Activated naive CD8-positive, alpha-beta T cell treated with anti-CD3 and anti-CD28 coated beads, Interleukin-2, amount 10 ng/mL, durations not matched to agents 7 days and 5 days (primary cell): ENCODE results near the gene NXT1. TPM values are rescaled to one million over a fixed set of nuclear protein-coding genes. Genes with fewer than 3 reads are reported as not detected.

Experiments used
- ATAC-seq: fragments of 150-1000 bp; cut with Tn5 transposase; one replicate; pipeline ENCODE4 v1.10.0; 2021; ENCODE audit warnings: low read depth, moderate library complexity
- POLR2A ChIA-PET: fragments of 350-600 bp; sonication (Branson Sonifier 250); formaldehyde crosslinking; loops from one replicate; lab custom pipeline; 2021; ENCODE audit warnings: antibody characterized with exemption; lab: Charles Lee
- DNase-seq: peaks from one replicate; pipeline ENCODE4 v3.0.0; 2021
- H3K27ac Mint-ChIP-seq: one replicate; pipeline ENCODE4 v1.8.0; 2022; ENCODE audit warnings: mild to moderate bottlenecking, mixed read lengths
- H3K27me3 Mint-ChIP-seq: one replicate; pipeline ENCODE4 v1.8.0; 2022; ENCODE audit warnings: mild to moderate bottlenecking, moderate library complexity, mixed read lengths
- H3K36me3 Mint-ChIP-seq: one replicate; pipeline ENCODE4 v1.8.0; 2021; ENCODE audit warnings: mild to moderate bottlenecking, mixed read lengths
- H3K4me1 Mint-ChIP-seq: one replicate; pipeline ENCODE4 v1.8.0; 2021; ENCODE audit warnings: mixed read lengths
- H3K4me3 Mint-ChIP-seq: one replicate; pipeline ENCODE4 v1.8.0; 2022; ENCODE audit warnings: mild to moderate bottlenecking, moderate library complexity, mixed read lengths
- H3K9me3 Mint-ChIP-seq: one replicate; pipeline ENCODE4 v1.8.0; 2021; ENCODE audit warnings: mixed read lengths
- total RNA-seq, 2 experiments: library from RNA; stranded (reverse); gene quantifications; one replicate each; pipeline ENCODE4 v1.2.3, GENCODE V29; 2021

NXT1 gene
- total RNA-seq, 2 experiments from 2014 or later: 29.9 to 31.9 TPM

- H3K9me3 Mint-ChIP-seq: no peaks in the 10 kb centered on the region
- POLR2A ChIA-PET: no interaction called here
- no peak overlapping the region for H3K27ac Mint-ChIP-seq
- ATAC-seq (no peak), DNase-seq (no peak)
- no peaks in the 10 kb centered on the region for H3K36me3 Mint-ChIP-seq
- H3K4me3 Mint-ChIP-seq: no peak overlapping the region
- H3K27me3 Mint-ChIP-seq: no peaks in the 10 kb centered on the region
- H3K4me1 Mint-ChIP-seq: peaks cover 2% of the 10 kb centered on the region
Observed at GRCh38 chr20:23314699-23315098, 35.9 kb upstream of the NXT1 start.

DNA sequence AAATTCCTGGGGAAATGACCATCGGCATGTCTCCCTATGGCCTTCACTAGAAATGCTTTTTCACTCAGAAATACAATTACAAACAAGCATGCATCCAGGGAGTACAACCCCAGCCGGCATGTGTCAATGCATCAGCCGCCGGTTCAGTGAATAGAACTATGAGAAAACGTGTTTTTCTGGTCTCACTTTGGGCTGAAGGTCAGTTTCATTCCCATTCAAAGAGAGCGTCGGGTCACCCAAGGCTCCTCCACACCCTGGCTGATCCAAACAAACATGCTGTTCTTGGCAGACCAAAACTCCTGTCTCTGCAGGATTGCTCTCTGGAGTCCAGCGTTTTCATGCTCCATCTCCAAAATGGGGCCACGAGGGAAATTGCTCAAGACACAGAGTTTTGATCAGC lies 35.5 kb upstream of the NXT1 start:
- peaks cover 2% of the 10 kb centered on the region for H3K4me1 Mint-ChIP-seq
- ATAC-seq (no peak), DNase-seq (no peak)
- H3K27me3 Mint-ChIP-seq: no peaks in the 10 kb centered on the region
- no peaks in the 10 kb centered on the region for H3K9me3 Mint-ChIP-seq
- POLR2A ChIA-PET: no interaction called here
- H3K27ac Mint-ChIP-seq: no peak overlapping the region
- no peak overlapping the region for H3K4me3 Mint-ChIP-seq
- no peaks in the 10 kb centered on the region for H3K36me3 Mint-ChIP-seq

GRCh38 chr20:23316626-23317025 lies 34.0 kb upstream of the NXT1 start:
- no peaks in the 10 kb centered on the region for H3K36me3 Mint-ChIP-seq
- DNase-seq (no peak), ATAC-seq (no peak)
- no peak overlapping the region for H3K4me3 Mint-ChIP-seq
- no peaks in the 10 kb centered on the region for H3K9me3 Mint-ChIP-seq
- H3K4me1 Mint-ChIP-seq: peaks cover 2% of the 10 kb centered on the region
- POLR2A ChIA-PET: no interaction called here
- no peak overlapping the region for H3K27ac Mint-ChIP-seq
- H3K27me3 Mint-ChIP-seq: no peaks in the 10 kb centered on the region

GRCh38 chr20:23317081-23317480 lies 33.5 kb upstream of the NXT1 start:
- no peak overlapping the region for H3K4me3 Mint-ChIP-seq
- no peaks in the 10 kb centered on the region for H3K27me3 Mint-ChIP-seq
- POLR2A ChIA-PET: no interaction called here
- H3K27ac Mint-ChIP-seq: no peak overlapping the region
- H3K36me3 Mint-ChIP-seq: no peaks in the 10 kb centered on the region
- ATAC-seq (no peak), DNase-seq (no peak)
- H3K4me1 Mint-ChIP-seq: peaks cover 2% of the 10 kb centered on the region
- H3K9me3 Mint-ChIP-seq: no peaks in the 10 kb centered on the region

- no peak for ATAC-seq
- Mint-ChIP-seq H3K4me3 (no peak overlapping the region), H3K36me3 (no peaks in the 10 kb centered on the region), H3K9me3 (no peaks in the 10 kb centered on the region), H3K27ac (no peak overlapping the region), H3K4me1 (no peaks in the 10 kb centered on the region), H3K27me3 (no peaks in the 10 kb centered on the region)
- POLR2A ChIA-PET: no interaction called here
- DNase-seq: no peak
Observed at GRCh38 chr20:23318347-23318746, 32.2 kb upstream of the NXT1 start.

DNA sequence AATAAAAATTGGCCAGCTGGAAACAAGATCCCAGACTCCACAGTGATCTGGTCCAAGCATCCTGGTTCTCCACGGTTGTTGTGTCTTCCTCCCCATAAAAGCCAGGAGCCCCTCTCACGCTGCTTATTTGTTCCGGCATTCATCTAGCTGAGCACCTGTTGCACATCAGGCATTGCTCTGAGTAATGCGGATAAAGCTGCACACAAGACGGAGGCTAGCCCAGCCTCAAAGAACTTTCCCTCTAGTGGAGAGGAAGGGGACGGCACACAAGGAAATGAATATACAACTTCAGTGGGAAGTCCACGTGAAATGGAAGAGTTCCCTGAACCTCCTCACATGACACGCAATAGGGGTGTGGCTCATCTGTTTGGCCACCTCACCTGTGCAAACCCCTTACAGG lies 30.3 kb upstream of the NXT1 start:
- DNase-seq: no peak
- Mint-ChIP-seq H3K36me3 (no peaks in the 10 kb centered on the region), H3K9me3 (no peaks in the 10 kb centered on the region), H3K27me3 (no peaks in the 10 kb centered on the region), H3K4me1 (no peaks in the 10 kb centered on the region), H3K4me3 (no peak overlapping the region), H3K27ac (no peak overlapping the region)
- POLR2A ChIA-PET: no interaction called here
- ATAC-seq: no peak

DNA sequence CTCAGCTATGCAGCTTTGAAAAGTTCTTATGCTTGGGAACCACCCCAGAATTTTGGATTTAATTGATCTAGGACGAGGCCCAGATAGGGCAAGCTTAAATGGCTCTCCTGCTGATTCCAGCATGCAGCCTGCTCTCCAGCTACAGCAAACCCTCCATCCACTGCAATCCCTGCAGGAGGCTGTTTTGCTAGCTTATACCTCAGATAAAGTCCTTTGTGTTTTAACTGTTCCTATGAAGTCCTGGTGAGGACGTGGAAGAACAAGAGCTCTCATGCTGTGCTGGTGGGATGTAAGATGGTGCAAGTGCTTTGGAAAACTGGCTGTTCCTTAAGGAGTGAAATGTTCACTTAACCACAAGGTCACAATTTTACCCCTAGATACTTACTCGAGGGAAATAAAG lies 25.5 kb upstream of the NXT1 start:
- DNase-seq (no peak), ATAC-seq (no peak)
- POLR2A ChIA-PET: no interaction called here
- H3K4me3 Mint-ChIP-seq: no peak overlapping the region
- no peaks in the 10 kb centered on the region for H3K27me3 Mint-ChIP-seq
- no peaks in the 10 kb centered on the region for H3K36me3 Mint-ChIP-seq
- H3K4me1 Mint-ChIP-seq: no peaks in the 10 kb centered on the region
- H3K27ac Mint-ChIP-seq: no peak overlapping the region
- H3K9me3 Mint-ChIP-seq: no peaks in the 10 kb centered on the region

DNA sequence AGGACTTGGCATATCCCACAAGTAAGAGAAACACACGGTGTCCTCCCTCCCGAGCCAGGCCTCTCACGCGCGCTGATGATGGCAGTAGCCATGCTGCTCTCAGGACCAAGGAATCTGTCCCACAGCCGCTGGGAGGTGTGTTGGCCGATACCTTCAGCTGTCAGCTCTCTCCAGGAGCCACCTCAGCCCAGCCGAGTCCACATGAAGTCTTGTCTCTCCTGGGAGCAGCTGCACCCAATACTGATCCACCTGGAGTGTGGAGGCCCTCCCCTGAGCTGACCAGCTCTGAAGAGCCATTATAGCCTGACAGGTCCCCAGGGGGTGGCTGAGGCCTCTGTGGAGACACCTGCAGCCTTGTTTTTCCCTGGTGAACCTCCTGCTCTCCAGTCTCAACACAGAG lies 23.8 kb upstream of the NXT1 start:
- Mint-ChIP-seq H3K9me3 (no peaks in the 10 kb centered on the region), H3K27ac (no peak overlapping the region), H3K4me3 (no peak overlapping the region), H3K4me1 (no peaks in the 10 kb centered on the region), H3K36me3 (peaks cover 2% of the 10 kb centered on the region), H3K27me3 (no peaks in the 10 kb centered on the region)
- DNase-seq (no peak), ATAC-seq (no peak)
- POLR2A ChIA-PET: no interaction called here

GRCh38 chr20:23327617-23328333 lies 22.8 kb upstream of the NXT1 start:
- H3K4me3 Mint-ChIP-seq: no peak overlapping the region
- H3K27ac Mint-ChIP-seq: no peak overlapping the region
- H3K9me3 Mint-ChIP-seq: no peaks in the 10 kb centered on the region
- ATAC-seq (no peak), DNase-seq (no peak)
- no peaks in the 10 kb centered on the region for H3K4me1 Mint-ChIP-seq
- H3K27me3 Mint-ChIP-seq: no peaks in the 10 kb centered on the region
- peaks cover 2% of the 10 kb centered on the region for H3K36me3 Mint-ChIP-seq
- POLR2A ChIA-PET: no interaction called here

GRCh38 chr20:23331450-23332350 lies 18.9 kb upstream of the NXT1 start:
- POLR2A ChIA-PET: no interaction called here
- H3K27me3 Mint-ChIP-seq: no peaks in the 10 kb centered on the region
- DNase-seq (no peak), ATAC-seq (no peak)
- peaks cover 10% of the 10 kb centered on the region for H3K4me1 Mint-ChIP-seq
- peaks cover 2% of the 10 kb centered on the region for H3K36me3 Mint-ChIP-seq
- H3K27ac Mint-ChIP-seq: no peak overlapping the region
- H3K9me3 Mint-ChIP-seq: no peaks in the 10 kb centered on the region
- no peak overlapping the region for H3K4me3 Mint-ChIP-seq

GRCh38 chr20:23332467-23332866 lies 18.1 kb upstream of the NXT1 start:
- POLR2A ChIA-PET: no interaction called here
- ATAC-seq: no peak
- no peak for DNase-seq
- peaks cover 2% of the 10 kb centered on the region for H3K36me3 Mint-ChIP-seq
- H3K4me1 Mint-ChIP-seq: peaks cover 10% of the 10 kb centered on the region
- no peaks in the 10 kb centered on the region for H3K27me3 Mint-ChIP-seq
- H3K4me3 Mint-ChIP-seq: no peak overlapping the region
- no peak overlapping the region for H3K27ac Mint-ChIP-seq
- no peaks in the 10 kb centered on the region for H3K9me3 Mint-ChIP-seq

DNA sequence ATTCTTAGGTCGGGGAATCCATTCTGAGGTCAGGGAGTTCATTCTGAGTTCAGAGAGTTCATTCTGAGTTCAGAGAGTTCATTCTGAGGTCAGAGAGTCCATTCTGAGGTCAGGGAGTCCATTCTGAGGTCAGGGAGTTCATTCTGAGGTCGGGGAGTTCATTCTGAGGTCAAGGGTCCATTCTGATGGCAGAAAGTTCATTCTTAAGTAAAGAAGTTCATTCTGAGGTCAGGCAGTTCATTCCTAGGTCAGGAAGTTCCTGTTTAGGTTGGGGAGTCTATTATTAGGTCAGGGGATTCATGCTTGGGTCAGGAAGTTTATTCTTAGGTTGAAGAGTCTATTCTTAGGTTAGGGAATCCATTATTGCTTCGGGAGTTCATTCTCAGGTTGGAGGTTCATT lies 16.5 kb upstream of the NXT1 start:
- ATAC-seq (no peak), DNase-seq (no peak)
- Mint-ChIP-seq H3K4me1 (peaks cover 10% of the 10 kb centered on the region), H3K27ac (no peak overlapping the region), H3K4me3 (no peak overlapping the region), H3K9me3 (no peaks in the 10 kb centered on the region), H3K36me3 (peaks cover 2% of the 10 kb centered on the region), H3K27me3 (no peaks in the 10 kb centered on the region)
- POLR2A ChIA-PET: no interaction called here

DNA sequence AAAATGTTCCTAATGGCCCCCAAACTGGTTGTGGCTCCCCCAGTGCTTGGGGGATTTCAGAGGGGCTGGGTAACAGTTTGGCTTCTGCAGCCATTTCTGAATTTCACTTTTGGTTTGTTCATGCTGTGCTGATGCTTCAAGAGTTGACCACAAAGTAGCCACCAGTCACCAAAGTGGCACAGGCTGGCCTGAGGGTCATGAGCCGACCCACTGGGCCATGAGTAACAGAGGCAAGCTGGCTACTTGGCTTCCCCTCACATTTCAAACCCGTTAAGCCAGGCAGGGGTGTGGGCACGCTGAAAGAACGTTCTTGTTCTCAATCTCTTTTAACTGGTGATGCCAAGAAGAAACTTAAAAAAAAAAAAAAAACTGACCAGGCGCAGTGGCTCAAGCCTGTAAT lies 15.1 kb upstream of the NXT1 start:
- no peak overlapping the region for H3K4me3 Mint-ChIP-seq
- no peaks in the 10 kb centered on the region for H3K36me3 Mint-ChIP-seq
- POLR2A ChIA-PET: no interaction called here
- DNase-seq (no peak), ATAC-seq (no peak)
- no peak overlapping the region for H3K27ac Mint-ChIP-seq
- H3K27me3 Mint-ChIP-seq: no peaks in the 10 kb centered on the region
- no peaks in the 10 kb centered on the region for H3K9me3 Mint-ChIP-seq
- peaks cover 10% of the 10 kb centered on the region for H3K4me1 Mint-ChIP-seq

DNA sequence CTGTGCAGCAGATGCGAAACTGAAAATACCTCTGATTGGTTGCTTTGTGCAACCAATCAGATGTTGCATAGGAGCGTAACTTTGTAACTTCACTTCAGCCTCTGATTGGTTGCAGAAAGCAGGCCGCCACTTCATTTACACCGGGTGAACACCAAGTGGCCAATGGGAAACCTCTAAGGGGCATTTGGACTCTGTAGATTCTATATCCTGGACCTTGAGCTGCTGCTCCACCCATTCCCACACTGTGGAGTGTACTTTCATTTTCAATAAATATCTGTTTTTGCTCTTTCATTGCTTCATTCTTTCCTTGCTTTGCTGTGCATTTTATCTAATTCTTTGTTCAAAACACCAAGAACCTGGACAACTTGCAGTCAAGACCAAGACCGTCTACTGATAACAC lies 14.1 kb upstream of the NXT1 start:
- no peaks in the 10 kb centered on the region for H3K27me3 Mint-ChIP-seq
- ATAC-seq (no peak), DNase-seq (no peak)
- H3K4me1 Mint-ChIP-seq: peaks cover 10% of the 10 kb centered on the region
- H3K4me3 Mint-ChIP-seq: no peak overlapping the region
- POLR2A ChIA-PET: no interaction called here
- no peaks in the 10 kb centered on the region for H3K36me3 Mint-ChIP-seq
- no peak overlapping the region for H3K27ac Mint-ChIP-seq
- H3K9me3 Mint-ChIP-seq: no peaks in the 10 kb centered on the region
